ENCODE data around the gene NR0B1. TPM values are rescaled to one million over a fixed set of nuclear protein-coding genes. Genes with fewer than 3 reads are reported as not detected.

Gene NR0B1, protein sequence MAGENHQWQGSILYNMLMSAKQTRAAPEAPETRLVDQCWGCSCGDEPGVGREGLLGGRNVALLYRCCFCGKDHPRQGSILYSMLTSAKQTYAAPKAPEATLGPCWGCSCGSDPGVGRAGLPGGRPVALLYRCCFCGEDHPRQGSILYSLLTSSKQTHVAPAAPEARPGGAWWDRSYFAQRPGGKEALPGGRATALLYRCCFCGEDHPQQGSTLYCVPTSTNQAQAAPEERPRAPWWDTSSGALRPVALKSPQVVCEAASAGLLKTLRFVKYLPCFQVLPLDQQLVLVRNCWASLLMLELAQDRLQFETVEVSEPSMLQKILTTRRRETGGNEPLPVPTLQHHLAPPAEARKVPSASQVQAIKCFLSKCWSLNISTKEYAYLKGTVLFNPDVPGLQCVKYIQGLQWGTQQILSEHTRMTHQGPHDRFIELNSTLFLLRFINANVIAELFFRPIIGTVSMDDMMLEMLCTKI
- total RNA-seq (2013) = 0.29 TPM
- polyA plus RNA-seq = not detected
- polyA minus RNA-seq = not detected in 2 replicates
- 0 to 0.35 (median 0) reads per million in 11 experiments for total RNA-seq

DNA sequence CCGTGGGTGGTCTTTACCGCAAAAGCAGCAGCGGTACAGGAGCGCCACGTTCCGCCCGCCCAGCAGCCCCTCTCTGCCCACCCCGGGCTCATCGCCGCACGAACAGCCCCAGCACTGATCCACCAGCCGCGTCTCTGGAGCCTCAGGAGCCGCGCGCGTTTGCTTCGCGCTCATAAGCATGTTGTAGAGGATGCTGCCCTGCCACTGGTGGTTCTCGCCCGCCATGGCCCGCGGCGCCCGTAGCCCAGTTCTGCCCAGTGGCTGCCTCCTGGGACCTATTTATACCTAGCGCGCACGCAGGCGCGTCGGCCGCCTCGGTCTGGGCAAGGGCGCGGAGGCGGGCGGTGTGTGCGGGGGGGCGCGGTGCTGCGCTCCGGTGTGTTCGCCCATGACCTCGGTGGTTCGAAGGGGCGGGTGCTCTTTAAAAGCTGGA is at the start of gene NR0B1:
TSS of gene NR0B1 (minus strand) at position 252 of the 433 bp plus-strand sequence. CDS start at position 225, 27 bp downstream.
- WGBS (ENCODE audit: insufficient coverage) = 3% methylated on average over 34 of the region's 46 CpGs
- no peak within 1 kb of the TSS for H3K9ac ChIP-seq (ENCODE audit: insufficient read depth, low read length, poor library complexity, severe bottlenecking)
- no peak for DNase-seq
- Mint-ChIP-seq H3K4me3 (peak within 1 kb of the TSS in 1 of 2 donors; percentile 76), H3K4me1 (no peaks in the 10 kb centered on the region), H3K9me3 (peaks cover 0 to 15% (median 2%) of the 10 kb centered on the region in 7 donors), H3K27me3 (ENCODE audit: low read depth in 3 of 3) (peaks cover 20 to 43% (median 38%) of the 10 kb centered on the region in 3 donors), H3K36me3 (no peaks in the 10 kb centered on the region), H3K27ac (no peak within 1 kb of the TSS)
- H2AFZ ChIP-seq (ENCODE audit: insufficient read depth, low read depth, low read length, poor library complexity, severe bottlenecking) = no peak within 1 kb of the TSS
- H4K20me1 ChIP-seq (ENCODE audit: insufficient read depth, low read length) = no peaks in the 10 kb centered on the region
- H3K36me3 ChIP-seq (replicated peaks in 1 of 2; ENCODE audit: control insufficient read depth in 1 of 2, insufficient read depth in 2 of 2, low read length in 2 of 2) = no peaks in the 10 kb centered on the region
- H3K4me3 ChIP-seq (replicated peaks in 1 of 3; ENCODE audit: low read depth in 2 of 3, low read length in 3 of 3) = no peak within 1 kb of the TSS
- intact Hi-C loops (cut with micrococcal nuclease) = no loop called here
- H3K27me3 ChIP-seq (ENCODE audit: control insufficient read depth in 2 of 2, insufficient read depth in 2 of 2, low read length in 2 of 2) = peaks cover 14 to 39% of the 10 kb centered on the region in 2 donors
- no peak within 1 kb of the TSS for H3K27ac ChIP-seq (ENCODE audit: low read depth in 1 of 2, low read length in 2 of 2)
- H3K9me3 ChIP-seq (replicated peaks in 1 of 2; ENCODE audit: control insufficient read depth in 1 of 2, insufficient read depth in 1 of 2, low read length in 2 of 2) = no peaks in the 10 kb centered on the region
- no peaks in the 10 kb centered on the region for H3K79me2 ChIP-seq (ENCODE audit: insufficient read depth, low read length)
- H3K4me2 ChIP-seq (replicated peaks; ENCODE audit: extremely low read depth, low read length, poor library complexity, severe bottlenecking) = no peak within 1 kb of the TSS
- no peaks in the 10 kb centered on the region for H3K4me1 ChIP-seq (ENCODE audit: control insufficient read depth in 1 of 2, insufficient read depth in 2 of 2, low read length in 2 of 2)
- TF ChIP-seq, protein P1, sequence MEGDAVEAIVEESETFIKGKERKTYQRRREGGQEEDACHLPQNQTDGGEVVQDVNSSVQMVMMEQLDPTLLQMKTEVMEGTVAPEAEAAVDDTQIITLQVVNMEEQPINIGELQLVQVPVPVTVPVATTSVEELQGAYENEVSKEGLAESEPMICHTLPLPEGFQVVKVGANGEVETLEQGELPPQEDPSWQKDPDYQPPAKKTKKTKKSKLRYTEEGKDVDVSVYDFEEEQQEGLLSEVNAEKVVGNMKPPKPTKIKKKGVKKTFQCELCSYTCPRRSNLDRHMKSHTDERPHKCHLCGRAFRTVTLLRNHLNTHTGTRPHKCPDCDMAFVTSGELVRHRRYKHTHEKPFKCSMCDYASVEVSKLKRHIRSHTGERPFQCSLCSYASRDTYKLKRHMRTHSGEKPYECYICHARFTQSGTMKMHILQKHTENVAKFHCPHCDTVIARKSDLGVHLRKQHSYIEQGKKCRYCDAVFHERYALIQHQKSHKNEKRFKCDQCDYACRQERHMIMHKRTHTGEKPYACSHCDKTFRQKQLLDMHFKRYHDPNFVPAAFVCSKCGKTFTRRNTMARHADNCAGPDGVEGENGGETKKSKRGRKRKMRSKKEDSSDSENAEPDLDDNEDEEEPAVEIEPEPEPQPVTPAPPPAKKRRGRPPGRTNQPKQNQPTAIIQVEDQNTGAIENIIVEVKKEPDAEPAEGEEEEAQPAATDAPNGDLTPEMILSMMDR (IDR thresholded peaks at IDR 0.05) = no peak

DNA sequence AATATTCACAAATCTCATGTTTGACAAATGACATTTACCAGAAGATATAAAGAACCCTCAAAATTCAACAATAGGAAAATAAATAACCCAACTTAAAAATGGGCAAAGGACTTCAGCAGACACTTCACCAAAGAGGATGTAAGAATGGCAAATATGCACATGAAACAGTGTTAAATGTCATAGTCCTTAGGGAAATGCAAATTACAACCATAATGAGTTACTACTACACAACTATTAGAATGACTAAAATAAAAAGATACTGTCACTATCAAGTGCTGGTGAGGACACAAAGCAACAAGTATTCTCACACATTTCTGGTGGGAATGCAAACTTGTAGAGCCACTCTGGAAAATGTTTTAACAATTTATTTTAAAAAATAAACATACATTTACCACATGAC is 40.8 kb upstream of the NR0B1 start:
- H3K9ac ChIP-seq (ENCODE audit: insufficient read depth, low read length, poor library complexity, severe bottlenecking) = no peak overlapping the region
- no peak overlapping the region for H3K4me3 ChIP-seq (replicated peaks in 1 of 3; ENCODE audit: low read depth in 2 of 3, low read length in 3 of 3)
- Mint-ChIP-seq H3K4me3 (no peak overlapping the region), H3K27me3 (ENCODE audit: low read depth in 3 of 3) (peaks cover 0 to 5% (median 0%) of the 10 kb centered on the region in 3 donors), H3K9me3 (peaks cover 0 to 9% (median 4%) of the 10 kb centered on the region in 7 donors), H3K27ac (no peak overlapping the region), H3K4me1 (no peaks in the 10 kb centered on the region), H3K36me3 (no peaks in the 10 kb centered on the region)
- no peak overlapping the region for H2AFZ ChIP-seq (ENCODE audit: insufficient read depth, low read depth, low read length, poor library complexity, severe bottlenecking)
- no peak overlapping the region for H3K4me2 ChIP-seq (replicated peaks; ENCODE audit: extremely low read depth, low read length, poor library complexity, severe bottlenecking)
- H3K79me2 ChIP-seq (ENCODE audit: insufficient read depth, low read length) = no peaks in the 10 kb centered on the region
- no peak overlapping the region for H3K27ac ChIP-seq (ENCODE audit: low read depth in 1 of 2, low read length in 2 of 2)
- TF ChIP-seq, protein P1 (IDR thresholded peaks at IDR 0.05) = no peak
- no peaks in the 10 kb centered on the region for H3K36me3 ChIP-seq (replicated peaks in 1 of 2; ENCODE audit: control insufficient read depth in 1 of 2, insufficient read depth in 2 of 2, low read length in 2 of 2)
- no peak for DNase-seq
- no peaks in the 10 kb centered on the region for H3K27me3 ChIP-seq (ENCODE audit: control insufficient read depth in 2 of 2, insufficient read depth in 2 of 2, low read length in 2 of 2)
- intact Hi-C loops (cut with micrococcal nuclease) = no loop called here
- peaks cover 0 to 9% of the 10 kb centered on the region in 2 donors for H3K9me3 ChIP-seq (replicated peaks in 1 of 2; ENCODE audit: control insufficient read depth in 1 of 2, insufficient read depth in 1 of 2, low read length in 2 of 2)
- H3K4me1 ChIP-seq (ENCODE audit: control insufficient read depth in 1 of 2, insufficient read depth in 2 of 2, low read length in 2 of 2) = no peaks in the 10 kb centered on the region
- no peaks in the 10 kb centered on the region for H4K20me1 ChIP-seq (ENCODE audit: insufficient read depth, low read length)

Measured in CD14-positive monocyte (primary cell).